HepG2 (cell line): ENCODE results near the gene GNA12. TPM values are rescaled to one million over a fixed set of nuclear protein-coding genes. Genes with fewer than 3 reads are reported as not detected.

Experiments
- ATRX ChIP-seq: sonication (generic); formaldehyde crosslinking; IDR thresholded peaks from 2 replicates; pipeline ENCODE4 v1.4.0; 2020; ENCODE audit warnings: missing genetic modification reagents, borderline replicate concordance
- DNMT3B ChIP-seq: conservative IDR thresholded peaks from 2 replicates; pipeline ENCODE4 v1.6.1; 2016; ENCODE audit warnings: missing biosample characterization, control low read depth
- FOXA1 ChIP-seq, 2 experiments: fragments of 450-650 bp in 1 of 2; sonication (generic) in 1 of 2; formaldehyde crosslinking in 1 of 2; IDR thresholded peaks; 2 replicates each; pipeline versions ENCODE4 v1.4.0 to v1.6.1; 2016 to 2020; ENCODE audit warnings: missing genetic modification reagents in 1 of 2
- HOXA5 ChIP-seq: sonication (generic); formaldehyde crosslinking; IDR thresholded peaks from 2 replicates; pipeline ENCODE4 v1.4.0; 2020; ENCODE audit warnings: missing genetic modification reagents
- MLLT10 ChIP-seq: sonication (generic); formaldehyde crosslinking; IDR thresholded peaks from 2 replicates; pipeline ENCODE4 v1.4.0; 2020; ENCODE audit warnings: missing genetic modification reagents
- MXD3 ChIP-seq: IDR thresholded peaks from 2 replicates; pipeline ENCODE4 v1.6.1; 2016; ENCODE audit warnings: mild to moderate bottlenecking, missing biosample characterization, missing genetic modification reagents
- REST ChIP-seq, 2 experiments: IDR thresholded peaks; 2 replicates each; pipeline ENCODE4 v1.6.1; 2011 to 2012; ENCODE audit warnings: low read length in 2 of 2, borderline replicate concordance in 1 of 2, low read depth in 1 of 2, mild to moderate bottlenecking in 1 of 2, moderate library complexity in 1 of 2
- RNF2 ChIP-seq: fragments of 450-650 bp; conservative IDR thresholded peaks from 2 replicates; pipeline ENCODE4 v1.6.1; 2016; ENCODE audit warnings: low read depth
- SOX6 ChIP-seq, 2 experiments: fragments of 450-650 bp in 1 of 2; sonication (generic) in 1 of 2; formaldehyde crosslinking in 1 of 2; IDR thresholded peaks; 2 replicates each; pipeline versions ENCODE4 v1.4.0 to v1.6.1; 2017 to 2020; ENCODE audit warnings: antibody characterized with exemption in 1 of 2, mild to moderate bottlenecking in 1 of 2, missing genetic modification reagents in 1 of 2
- SP2 ChIP-seq: sonication (generic); formaldehyde crosslinking; IDR thresholded peaks from 2 replicates; pipeline ENCODE4 v1.5.1; 2020; ENCODE audit warnings: mild to moderate bottlenecking, missing genetic modification reagents
- ZBTB33 ChIP-seq: sonication (generic); formaldehyde crosslinking; IDR thresholded peaks from 2 replicates; pipeline ENCODE4 v1.4.0; 2020; ENCODE audit warnings: missing genetic modification reagents
- ZNF138 ChIP-seq: sonication (generic); formaldehyde crosslinking; IDR thresholded peaks from 2 replicates; pipeline ENCODE4 v1.5.0; 2020; ENCODE audit warnings: mild to moderate bottlenecking, low read depth, missing genetic modification reagents
- ZNF235 ChIP-seq: sonication (generic); formaldehyde crosslinking; IDR thresholded peaks from 2 replicates; pipeline ENCODE4 v1.8.1; 2023; ENCODE audit warnings: mild to moderate bottlenecking, missing genetic modification reagents, borderline replicate concordance
- ZNF263 ChIP-seq: sonication (generic); formaldehyde crosslinking; IDR thresholded peaks from 2 replicates; pipeline ENCODE4 v1.4.0; 2020; ENCODE audit warnings: missing genetic modification reagents
- ZNF556 ChIP-seq: sonication (generic); formaldehyde crosslinking; IDR thresholded peaks from 2 replicates; pipeline ENCODE4 v1.4.0; 2020; ENCODE audit warnings: mild to moderate bottlenecking, missing genetic modification reagents, borderline replicate concordance
- ZNF607 ChIP-seq: sonication (generic); formaldehyde crosslinking; IDR thresholded peaks from 2 replicates; pipeline ENCODE4 v1.5.1; 2020; ENCODE audit warnings: missing genetic modification reagents, mild to moderate bottlenecking, borderline replicate concordance
- ZSCAN20 ChIP-seq: sonication (generic); formaldehyde crosslinking; IDR thresholded peaks from 2 replicates; pipeline ENCODE4 v1.4.0; 2020; ENCODE audit warnings: missing genetic modification reagents, mild to moderate bottlenecking, borderline replicate concordance
- ZSCAN31 ChIP-seq: sonication (generic); formaldehyde crosslinking; IDR thresholded peaks from 2 replicates; pipeline ENCODE4 v1.5.0; 2020; ENCODE audit warnings: low read depth, mild to moderate bottlenecking, missing genetic modification reagents
- ZSCAN5A ChIP-seq: sonication (generic); formaldehyde crosslinking; IDR thresholded peaks from 2 replicates; pipeline ENCODE4 v1.8.0; 2022; ENCODE audit warnings: mild to moderate bottlenecking, missing genetic modification reagents, borderline replicate concordance
- polyA plus RNA-seq, 8 experiments: library from polyadenylated mRNA; depleted of rRNA in 3 of 8; stranded (reverse) in 7 of 8; unstranded in 1 of 8; fragments of >200 nt; fragmentation: Illumina TruSeq in 4 of 8; extraction: Trizol in 4 of 8; gene quantifications; 2 replicates each; pipeline versions ENCODE4 v1.2.1 to v1.2.3, GENCODE V29; 2011 to 2016; ENCODE audit warnings: low read depth in 4 of 8, missing spikeins in 1 of 8, mixed read lengths in 1 of 8; ENCODE audit not compliant: insufficient read depth in 1 of 8
- total RNA-seq, 5 experiments: library from RNA; depleted of rRNA; stranded (reverse); fragments of >200 nt; fragmentation: Illumina TruSeq; extraction: Trizol; gene quantifications; 2 replicates each; pipeline ENCODE4 v1.2.3, GENCODE V29; 2016; ENCODE audit warnings: low read depth in 1 of 5
- TF ChIP-seq, protein P1 (sequence below): sonication (generic); formaldehyde crosslinking; IDR thresholded peaks from 2 replicates; pipeline ENCODE4 v1.9.0; 2021; ENCODE audit warnings: missing genetic modification reagents, mild to moderate bottlenecking, borderline replicate concordance

Gene GNA12
- total and polyA plus RNA-seq, 2 of the 13 experiments (the other 11 are each of a cell fraction or from before 2014, with no cell fraction given), result 16.2 to 50.9 TPM

GRCh38 chr7:2810682-2811415 lies 33.3 kb downstream of the GNA12 start (continued):
- TF ChIP-seq, protein P1, sequence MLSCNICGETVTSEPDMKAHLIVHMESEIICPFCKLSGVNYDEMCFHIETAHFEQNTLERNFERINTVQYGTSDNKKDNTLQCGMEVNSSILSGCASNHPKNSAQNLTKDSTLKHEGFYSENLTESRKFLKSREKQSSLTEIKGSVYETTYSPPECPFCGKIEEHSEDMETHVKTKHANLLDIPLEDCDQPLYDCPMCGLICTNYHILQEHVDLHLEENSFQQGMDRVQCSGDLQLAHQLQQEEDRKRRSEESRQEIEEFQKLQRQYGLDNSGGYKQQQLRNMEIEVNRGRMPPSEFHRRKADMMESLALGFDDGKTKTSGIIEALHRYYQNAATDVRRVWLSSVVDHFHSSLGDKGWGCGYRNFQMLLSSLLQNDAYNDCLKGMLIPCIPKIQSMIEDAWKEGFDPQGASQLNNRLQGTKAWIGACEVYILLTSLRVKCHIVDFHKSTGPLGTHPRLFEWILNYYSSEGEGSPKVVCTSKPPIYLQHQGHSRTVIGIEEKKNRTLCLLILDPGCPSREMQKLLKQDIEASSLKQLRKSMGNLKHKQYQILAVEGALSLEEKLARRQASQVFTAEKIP (CRISPR knock-in tag), result no peak
- TF ChIP-seq SP2 (CRISPR knock-in tag) (no peak), HOXA5 (CRISPR knock-in tag) (no peak), REST (IDR thresholded peaks at IDR 0.05; ENCODE audit: borderline replicate concordance in 1 of 2, low read depth in 1 of 2, low read length in 2 of 2) (no peak), ZNF556 (CRISPR knock-in tag) (no peak), ZBTB33 (CRISPR knock-in tag) (peak; percentile 33; the same call in 1 of the 2 replicates), SOX6 (IDR thresholded peaks at IDR 0.05) (no peak), SOX6 (CRISPR knock-in tag; IDR thresholded peaks at IDR 0.05) (no peak), ZSCAN5A (no peak), ZSCAN31 (CRISPR knock-in tag) (no peak), DNMT3B (CRISPR knock-in tag) (no peak), ZSCAN20 (no peak), ZNF138 (CRISPR knock-in tag) (no peak), ZNF235 (CRISPR knock-in tag) (no peak), MXD3 (CRISPR knock-in tag) (no peak), ATRX (CRISPR knock-in tag) (no peak), RNF2 (no peak), ZNF263 (CRISPR knock-in tag) (no peak), ZNF607 (CRISPR knock-in tag) (no peak), FOXA1 (IDR thresholded peaks at IDR 0.05) (no peak), FOXA1 (CRISPR knock-in tag; IDR thresholded peaks at IDR 0.05) (no peak), MLLT10 (CRISPR knock-in tag) (no peak)
